Ascending aorta (tissue), 2 donors: ENCODE results near the gene PINK1. TPM values are rescaled to one million over a fixed set of nuclear protein-coding genes. Genes with fewer than 3 reads are reported as not detected.

Source experiments
- DNase-seq, 2 donors: peaks; one replicate each; pipeline ENCODE4 v3.0.0-alpha.2; 2019; ENCODE audit warnings: low spot score in 2 of 2
- H3K27ac ChIP-seq, 2 donors: fragments of 200-600 bp; sonication (generic); one replicate each; pipeline ENCODE4 v1.5.1; 2016 to 2017; ENCODE audit warnings: mild to moderate bottlenecking in 1 of 2
- H3K27me3 ChIP-seq: fragments of 200-600 bp; sonication (generic); one replicate; pipeline ENCODE4 v1.5.1; 2017
- H3K36me3 ChIP-seq, 2 donors: fragments of 200-600 bp; sonication (generic); one replicate each; pipeline ENCODE4 v1.5.1; 2016
- H3K4me1 ChIP-seq, 2 donors: fragments of 200-600 bp; sonication (generic); one replicate each; pipeline ENCODE4 v1.5.1; 2016 to 2017; ENCODE audit warnings: mild to moderate bottlenecking in 1 of 2
- H3K4me3 ChIP-seq, 2 donors: fragments of 200-600 bp; sonication (generic); one replicate each; pipeline ENCODE4 v1.5.1; 2016 to 2017; ENCODE audit warnings: mild to moderate bottlenecking in 1 of 2
- H3K9me3 ChIP-seq, 2 donors: fragments of 200-600 bp; sonication (generic); one replicate each; pipeline ENCODE4 v1.5.1; 2016
- CTCF ChIP-seq, 3 experiments: fragments of 200-600 bp in 2 of 3; fragments of 450-650 bp in 1 of 3; sonication (generic) in 2 of 3; IDR thresholded peaks; one replicate each; pipeline ENCODE4 v1.5.1; 2016 to 2019; ENCODE audit warnings: antibody characterized with exemption in 3 of 3, mild to moderate bottlenecking in 1 of 3, moderate library complexity in 1 of 3
- intact Hi-C: fragments of 100-400 bp; cut with DNase I; formaldehyde crosslinking; loops from one replicate; pipeline ENCODE4 v1.15.1; 2023
- total RNA-seq: library from RNA; depleted of rRNA; stranded (reverse); fragments of >200 nt; gene quantifications from one replicate; pipeline ENCODE4 v1.1.0, GENCODE V29; 2016

PINK1 gene
- total RNA-seq, 1 donor from 2014 or later = 113 TPM

- H3K27ac ChIP-seq = no peak overlapping the region
- H3K4me3 ChIP-seq = no peak overlapping the region
- intact Hi-C loops = no loop called here
- no peaks in the 10 kb centered on the region for H3K27me3 ChIP-seq
- no peaks in the 10 kb centered on the region for H3K36me3 ChIP-seq
- no peaks in the 10 kb centered on the region for H3K9me3 ChIP-seq
- DNase-seq = no peak
- TF ChIP-seq CTCF (IDR thresholded peaks at IDR 0.05) = no peak
- H3K4me1 ChIP-seq = no peaks in the 10 kb centered on the region
Measured at GRCh38 chr1:20597650-20598049, 35.6 kb upstream of the PINK1 start.

DNA sequence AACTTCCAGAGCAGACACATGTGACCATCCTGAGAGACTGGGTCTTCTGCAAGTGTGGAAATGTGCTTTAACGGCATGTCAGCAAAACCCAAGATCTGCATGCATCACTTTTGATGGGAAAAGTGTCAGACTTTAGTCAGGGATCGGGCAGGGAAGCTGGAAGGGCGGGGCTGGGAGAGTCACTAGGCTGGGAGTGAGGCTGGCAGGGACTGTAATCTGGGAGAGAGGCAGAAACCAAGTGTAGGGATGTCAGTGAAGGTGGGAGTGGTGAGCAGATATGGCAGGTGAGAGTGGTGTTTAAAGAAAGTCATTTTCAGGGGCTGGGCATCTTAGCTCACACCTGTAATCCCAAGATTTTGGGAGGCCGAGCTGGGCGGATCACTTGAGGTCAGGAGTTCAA is 33.1 kb upstream of the PINK1 start:
- no peak overlapping the region for H3K4me3 ChIP-seq
- H3K27me3 ChIP-seq = no peaks in the 10 kb centered on the region
- no peaks in the 10 kb centered on the region for H3K36me3 ChIP-seq
- no peak for DNase-seq
- intact Hi-C loops = no loop called here
- no peak for TF ChIP-seq CTCF (IDR thresholded peaks at IDR 0.05)
- H3K27ac ChIP-seq = no peak overlapping the region
- no peaks in the 10 kb centered on the region for H3K4me1 ChIP-seq
- no peaks in the 10 kb centered on the region for H3K9me3 ChIP-seq

DNA sequence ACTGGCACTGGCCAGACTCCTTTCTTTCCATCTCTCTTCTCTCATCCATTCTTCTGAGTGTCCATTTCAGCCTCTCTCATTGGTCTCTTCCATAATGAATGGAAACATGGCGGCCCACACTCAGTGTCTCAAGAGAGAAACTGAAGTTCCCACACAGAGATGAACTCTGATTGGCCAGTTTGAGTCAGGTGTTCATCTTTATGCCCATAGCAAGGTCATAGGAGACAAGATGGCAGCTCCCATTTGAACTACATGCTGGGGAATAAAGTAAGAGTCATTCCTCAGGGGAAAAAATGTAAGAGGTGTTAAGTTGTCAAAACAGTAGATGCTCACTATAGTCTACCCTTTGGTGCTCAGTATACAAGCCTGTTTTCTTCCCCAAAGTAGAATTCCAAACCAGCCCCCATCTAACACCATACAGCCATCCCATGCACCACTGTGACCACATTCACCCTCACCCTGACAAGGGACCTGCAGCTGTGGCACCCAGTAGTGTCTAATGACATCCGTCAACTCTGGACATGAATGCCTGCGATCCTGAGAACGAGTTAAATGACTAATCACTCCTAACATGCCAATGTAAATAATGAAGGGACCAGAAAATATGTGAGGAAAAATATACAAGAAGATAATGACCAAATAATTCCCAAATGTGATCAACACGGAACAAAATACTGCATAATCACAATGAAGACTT is 32.0 kb upstream of the PINK1 start:
- Histone ChIP-seq H3K27me3 (no peaks in the 10 kb centered on the region), H3K36me3 (no peaks in the 10 kb centered on the region), H3K9me3 (no peaks in the 10 kb centered on the region), H3K4me1 (no peaks in the 10 kb centered on the region), H3K4me3 (no peak overlapping the region), H3K27ac (no peak overlapping the region)
- DNase-seq = no peak
- TF ChIP-seq CTCF (IDR thresholded peaks at IDR 0.05) = no peak
- intact Hi-C loops = no loop called here

- H3K36me3 ChIP-seq = no peaks in the 10 kb centered on the region
- DNase-seq = no peak
- no peak overlapping the region for H3K27ac ChIP-seq
- intact Hi-C loops = no loop called here
- H3K4me1 ChIP-seq = no peaks in the 10 kb centered on the region
- H3K27me3 ChIP-seq = no peaks in the 10 kb centered on the region
- H3K4me3 ChIP-seq = no peak overlapping the region
- TF ChIP-seq CTCF (IDR thresholded peaks at IDR 0.05) = no peak
- H3K9me3 ChIP-seq = no peaks in the 10 kb centered on the region
Measured at GRCh38 chr1:20602851-20603450, 30.3 kb upstream of the PINK1 start.

- H3K27ac ChIP-seq = no peak overlapping the region
- intact Hi-C loops = no loop called here
- H3K4me3 ChIP-seq = no peak overlapping the region
- H3K36me3 ChIP-seq = no peaks in the 10 kb centered on the region
- no peaks in the 10 kb centered on the region for H3K9me3 ChIP-seq
- no peaks in the 10 kb centered on the region for H3K4me1 ChIP-seq
- DNase-seq = no peak
- no peak for TF ChIP-seq CTCF (IDR thresholded peaks at IDR 0.05)
- H3K27me3 ChIP-seq = no peaks in the 10 kb centered on the region
Measured at GRCh38 chr1:20603504-20604464, 29.5 kb upstream of the PINK1 start.
